ENCODE results near the gene TC2N. TPM values are rescaled to one million over a fixed set of nuclear protein-coding genes. Genes with fewer than 3 reads are reported as not detected.
A peak's percentile ranks its signal among the peaks of the same experiment; 100 is the strongest.

Gene TC2N
- total and polyA plus RNA-seq, 4 donors: 0.62 to 6.4 (median 1.6) TPM

DNA sequence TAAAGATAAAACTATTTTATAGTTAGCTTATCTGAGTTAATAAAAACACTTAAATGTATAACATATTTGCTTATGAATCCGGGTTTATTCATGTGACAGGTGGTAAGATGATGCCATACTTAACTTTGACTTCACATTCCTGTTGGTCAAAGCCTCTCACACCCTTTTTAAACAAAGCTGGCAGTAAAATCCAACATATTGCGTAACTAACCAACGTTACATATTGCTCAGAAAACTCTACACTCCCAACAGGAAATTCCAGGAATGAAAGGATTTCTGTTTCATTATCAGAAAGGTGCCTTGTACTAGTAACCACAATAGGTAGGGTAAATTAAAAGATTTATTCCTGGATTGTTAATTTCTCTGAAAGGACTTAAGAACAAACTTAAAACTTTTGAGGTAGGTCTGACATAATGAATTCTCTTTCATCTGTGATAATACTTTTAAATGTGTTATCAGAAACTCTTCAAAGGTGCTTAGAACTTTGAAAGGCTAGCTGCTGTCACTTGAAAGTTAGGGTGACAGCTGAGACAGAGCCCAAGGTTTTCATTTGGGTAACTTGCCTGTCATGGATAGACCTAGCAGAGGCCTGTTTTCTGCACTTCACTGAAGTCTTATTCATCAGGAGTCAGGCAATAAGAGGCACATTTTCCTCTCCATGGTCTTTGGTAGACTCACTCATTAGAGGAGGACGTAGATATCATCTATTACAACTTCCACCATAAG, 111.6 kb downstream of the TC2N start:
- Histone ChIP-seq H3K4me3 (ENCODE audit: low read depth in 1 of 3, low read length in 3 of 3) (no peak overlapping the region), H3K27ac (ENCODE audit: low read depth in 1 of 2, low read length in 2 of 2) (peak overlapping the region; percentile 4 to 36), H3K9me3 (ENCODE audit: control insufficient read depth in 4 of 4, low read length in 3 of 4) (no peaks in the 10 kb centered on the region), H3K4me1 (ENCODE audit: control insufficient read depth in 4 of 4, insufficient read depth in 4 of 4, low read length in 3 of 4) (peaks cover 0 to 5% (median 3%) of the 10 kb centered on the region in 4 donors), H3K9ac (ENCODE audit: low read depth in 1 of 2, low read length in 2 of 2) (no peak overlapping the region), H3K27me3 (ENCODE audit: control insufficient read depth in 4 of 4, insufficient read depth in 4 of 4, low read length in 3 of 4) (no peaks in the 10 kb centered on the region), H3K36me3 (ENCODE audit: control insufficient read depth in 4 of 4, insufficient read depth in 3 of 4, low read depth in 1 of 4, low read length in 3 of 4) (no peaks in the 10 kb centered on the region)
- TF ChIP-seq SP1 (IDR thresholded peaks at IDR 0.05): peak; percentile 33
- TF ChIP-seq, protein P1, sequence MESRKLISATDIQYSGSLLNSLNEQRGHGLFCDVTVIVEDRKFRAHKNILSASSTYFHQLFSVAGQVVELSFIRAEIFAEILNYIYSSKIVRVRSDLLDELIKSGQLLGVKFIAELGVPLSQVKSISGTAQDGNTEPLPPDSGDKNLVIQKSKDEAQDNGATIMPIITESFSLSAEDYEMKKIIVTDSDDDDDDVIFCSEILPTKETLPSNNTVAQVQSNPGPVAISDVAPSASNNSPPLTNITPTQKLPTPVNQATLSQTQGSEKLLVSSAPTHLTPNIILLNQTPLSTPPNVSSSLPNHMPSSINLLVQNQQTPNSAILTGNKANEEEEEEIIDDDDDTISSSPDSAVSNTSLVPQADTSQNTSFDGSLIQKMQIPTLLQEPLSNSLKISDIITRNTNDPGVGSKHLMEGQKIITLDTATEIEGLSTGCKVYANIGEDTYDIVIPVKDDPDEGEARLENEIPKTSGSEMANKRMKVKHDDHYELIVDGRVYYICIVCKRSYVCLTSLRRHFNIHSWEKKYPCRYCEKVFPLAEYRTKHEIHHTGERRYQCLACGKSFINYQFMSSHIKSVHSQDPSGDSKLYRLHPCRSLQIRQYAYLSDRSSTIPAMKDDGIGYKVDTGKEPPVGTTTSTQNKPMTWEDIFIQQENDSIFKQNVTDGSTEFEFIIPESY (IDR thresholded peaks at IDR 0.05): peak; percentile 30
- TF ChIP-seq FOXA1 (IDR thresholded peaks at IDR 0.05): no peak
- TF ChIP-seq FOXA2 (IDR thresholded peaks at IDR 0.05): no peak
- peak; percentile 40 to 47 for TF ChIP-seq HNF4A (conservative IDR thresholded peaks at IDR 0.05)
- TF ChIP-seq, protein P2, sequence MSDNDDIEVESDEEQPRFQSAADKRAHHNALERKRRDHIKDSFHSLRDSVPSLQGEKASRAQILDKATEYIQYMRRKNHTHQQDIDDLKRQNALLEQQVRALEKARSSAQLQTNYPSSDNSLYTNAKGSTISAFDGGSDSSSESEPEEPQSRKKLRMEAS (IDR thresholded peaks at IDR 0.05): peak; percentile 26
- peak in 1 of 2 donors; percentile 20 for TF ChIP-seq GABPA (IDR thresholded peaks at IDR 0.05 in 1 of 2, conservative IDR thresholded peaks at IDR 0.05 in 1 of 2)
- TF ChIP-seq EGR1 (IDR thresholded peaks at IDR 0.05; ENCODE audit: low read depth in 2 of 2): no peak
- TF ChIP-seq, protein P3, sequence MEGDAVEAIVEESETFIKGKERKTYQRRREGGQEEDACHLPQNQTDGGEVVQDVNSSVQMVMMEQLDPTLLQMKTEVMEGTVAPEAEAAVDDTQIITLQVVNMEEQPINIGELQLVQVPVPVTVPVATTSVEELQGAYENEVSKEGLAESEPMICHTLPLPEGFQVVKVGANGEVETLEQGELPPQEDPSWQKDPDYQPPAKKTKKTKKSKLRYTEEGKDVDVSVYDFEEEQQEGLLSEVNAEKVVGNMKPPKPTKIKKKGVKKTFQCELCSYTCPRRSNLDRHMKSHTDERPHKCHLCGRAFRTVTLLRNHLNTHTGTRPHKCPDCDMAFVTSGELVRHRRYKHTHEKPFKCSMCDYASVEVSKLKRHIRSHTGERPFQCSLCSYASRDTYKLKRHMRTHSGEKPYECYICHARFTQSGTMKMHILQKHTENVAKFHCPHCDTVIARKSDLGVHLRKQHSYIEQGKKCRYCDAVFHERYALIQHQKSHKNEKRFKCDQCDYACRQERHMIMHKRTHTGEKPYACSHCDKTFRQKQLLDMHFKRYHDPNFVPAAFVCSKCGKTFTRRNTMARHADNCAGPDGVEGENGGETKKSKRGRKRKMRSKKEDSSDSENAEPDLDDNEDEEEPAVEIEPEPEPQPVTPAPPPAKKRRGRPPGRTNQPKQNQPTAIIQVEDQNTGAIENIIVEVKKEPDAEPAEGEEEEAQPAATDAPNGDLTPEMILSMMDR (IDR thresholded peaks at IDR 0.05; ENCODE audit: low read depth, low read length, missing input control): no peak
- TF ChIP-seq HNF4G (IDR thresholded peaks at IDR 0.05): no peak
- TF ChIP-seq RAD21 (IDR thresholded peaks at IDR 0.05): peak in 1 of 2 donors; percentile 13
- TF ChIP-seq YY1 (IDR thresholded peaks at IDR 0.05): peak; percentile 44
- peak in 1 of 2 donors; percentile 44 for TF ChIP-seq RXRA (IDR thresholded peaks at IDR 0.05)
- no peak for TF ChIP-seq TAF1 (conservative IDR thresholded peaks at IDR 0.05)
- peak in 1 of 2 donors; percentile 36 for TF ChIP-seq JUND (IDR thresholded peaks at IDR 0.05)
- TF ChIP-seq NR2F2 (IDR thresholded peaks at IDR 0.05): no peak
- TF ChIP-seq, protein P4, sequence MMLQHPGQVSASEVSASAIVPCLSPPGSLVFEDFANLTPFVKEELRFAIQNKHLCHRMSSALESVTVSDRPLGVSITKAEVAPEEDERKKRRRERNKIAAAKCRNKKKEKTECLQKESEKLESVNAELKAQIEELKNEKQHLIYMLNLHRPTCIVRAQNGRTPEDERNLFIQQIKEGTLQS (IDR thresholded peaks at IDR 0.05): peak; percentile 70
- TF ChIP-seq, protein P5, sequence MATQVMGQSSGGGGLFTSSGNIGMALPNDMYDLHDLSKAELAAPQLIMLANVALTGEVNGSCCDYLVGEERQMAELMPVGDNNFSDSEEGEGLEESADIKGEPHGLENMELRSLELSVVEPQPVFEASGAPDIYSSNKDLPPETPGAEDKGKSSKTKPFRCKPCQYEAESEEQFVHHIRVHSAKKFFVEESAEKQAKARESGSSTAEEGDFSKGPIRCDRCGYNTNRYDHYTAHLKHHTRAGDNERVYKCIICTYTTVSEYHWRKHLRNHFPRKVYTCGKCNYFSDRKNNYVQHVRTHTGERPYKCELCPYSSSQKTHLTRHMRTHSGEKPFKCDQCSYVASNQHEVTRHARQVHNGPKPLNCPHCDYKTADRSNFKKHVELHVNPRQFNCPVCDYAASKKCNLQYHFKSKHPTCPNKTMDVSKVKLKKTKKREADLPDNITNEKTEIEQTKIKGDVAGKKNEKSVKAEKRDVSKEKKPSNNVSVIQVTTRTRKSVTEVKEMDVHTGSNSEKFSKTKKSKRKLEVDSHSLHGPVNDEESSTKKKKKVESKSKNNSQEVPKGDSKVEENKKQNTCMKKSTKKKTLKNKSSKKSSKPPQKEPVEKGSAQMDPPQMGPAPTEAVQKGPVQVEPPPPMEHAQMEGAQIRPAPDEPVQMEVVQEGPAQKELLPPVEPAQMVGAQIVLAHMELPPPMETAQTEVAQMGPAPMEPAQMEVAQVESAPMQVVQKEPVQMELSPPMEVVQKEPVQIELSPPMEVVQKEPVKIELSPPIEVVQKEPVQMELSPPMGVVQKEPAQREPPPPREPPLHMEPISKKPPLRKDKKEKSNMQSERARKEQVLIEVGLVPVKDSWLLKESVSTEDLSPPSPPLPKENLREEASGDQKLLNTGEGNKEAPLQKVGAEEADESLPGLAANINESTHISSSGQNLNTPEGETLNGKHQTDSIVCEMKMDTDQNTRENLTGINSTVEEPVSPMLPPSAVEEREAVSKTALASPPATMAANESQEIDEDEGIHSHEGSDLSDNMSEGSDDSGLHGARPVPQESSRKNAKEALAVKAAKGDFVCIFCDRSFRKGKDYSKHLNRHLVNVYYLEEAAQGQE (IDR thresholded peaks at IDR 0.05): no peak
- DNase-seq (ENCODE audit: low spot score): no peak
- WGBS: 31% methylated on average over 4 of the region's 4 CpGs
